SW480 (cell line): Measurements from ENCODE around the gene NUFIP1.
"Not testable (repeated sequence)": the region's sequence is repeated elsewhere in the genome, so short reads cannot be mapped to it uniquely, and the experiment has no call there.

Experiments used
- DNase-seq: peaks from one replicate; pipeline ENCODE4 v3.0.0-alpha.2; 2016; ENCODE audit warnings: low spot score

The NUFIP1 gene

GRCh38 chr13:44969551-44970484 is 19.5 kb downstream of the NUFIP1 start:
- DNase-seq = peak; percentile 57

- DNase-seq = no peak
Observed at GRCh38 chr13:44968434-44968815, 20.8 kb downstream of the NUFIP1 start.

GRCh38 chr13:44967704-44968433 is 21.4 kb downstream of the NUFIP1 start:
- DNase-seq = no peak

DNA sequence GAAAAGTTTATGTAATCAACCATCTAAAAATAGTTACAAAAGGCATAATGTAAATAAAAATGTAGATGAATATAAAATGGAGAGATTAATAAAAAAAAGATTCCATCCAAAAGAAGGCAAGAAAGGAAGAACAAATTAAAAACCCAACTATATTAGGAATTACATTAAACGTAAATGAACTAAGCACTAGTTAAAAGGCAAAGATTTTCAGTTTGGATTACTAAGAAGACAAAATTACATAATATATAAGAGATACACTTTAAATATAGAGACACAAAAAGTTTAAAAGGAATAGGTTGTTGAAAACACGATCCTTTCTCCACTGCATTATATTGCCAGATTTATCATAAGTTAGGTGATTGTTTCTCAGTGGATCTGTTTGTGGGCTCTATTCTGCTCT is 27.3 kb downstream of the NUFIP1 start:
- DNase-seq = no peak

GRCh38 chr13:44955406-44955805 is 33.9 kb downstream of the NUFIP1 start:
- no peak for DNase-seq

GRCh38 chr13:44954224-44954623 is 35.0 kb downstream of the NUFIP1 start:
- no peak for DNase-seq

- DNase-seq = no peak
Observed at GRCh38 chr13:44952671-44953070, 36.6 kb downstream of the NUFIP1 start.

- no peak for DNase-seq
Observed at GRCh38 chr13:44951184-44951583, 38.1 kb downstream of the NUFIP1 start.

DNA sequence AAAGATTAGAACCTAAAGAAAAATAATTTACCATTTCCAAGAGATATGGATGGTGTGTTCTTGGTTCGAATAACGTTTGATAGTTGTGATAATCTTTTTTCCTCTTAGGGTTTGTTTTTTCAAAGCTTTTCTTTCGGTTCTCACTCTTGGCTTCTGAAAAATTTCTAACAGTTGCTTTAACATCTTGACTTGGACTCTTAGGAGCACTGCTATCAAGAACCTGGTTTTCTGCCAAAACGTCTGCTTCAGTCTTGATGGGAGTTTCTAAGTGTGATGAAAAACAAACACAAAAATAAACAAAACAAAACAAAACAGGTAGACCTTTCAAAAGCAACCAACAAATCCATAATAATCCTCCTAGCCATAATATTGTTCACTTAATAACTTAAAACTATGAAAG is 45.9 kb downstream of the NUFIP1 start:
- DNase-seq = not testable (repeated sequence)

DNA sequence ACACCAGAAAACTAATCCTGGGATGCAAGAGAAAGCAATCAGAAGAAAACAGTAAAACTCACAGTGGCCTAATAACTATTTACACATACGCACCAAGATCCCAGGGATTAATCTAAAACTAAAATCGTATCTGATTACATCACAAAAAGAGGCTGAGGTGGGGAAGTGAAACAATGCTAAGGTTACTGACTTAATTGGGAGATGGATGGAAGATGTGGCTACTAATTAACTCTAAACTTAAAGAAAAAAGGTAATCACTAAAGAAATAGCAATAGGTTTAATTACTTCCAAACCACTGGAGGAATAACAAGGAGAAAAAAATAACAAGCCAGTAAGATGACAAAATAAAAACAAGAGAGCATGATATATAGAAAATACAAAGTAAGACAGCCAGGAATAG is 50.4 kb downstream of the NUFIP1 start:
- DNase-seq = no peak

DNA sequence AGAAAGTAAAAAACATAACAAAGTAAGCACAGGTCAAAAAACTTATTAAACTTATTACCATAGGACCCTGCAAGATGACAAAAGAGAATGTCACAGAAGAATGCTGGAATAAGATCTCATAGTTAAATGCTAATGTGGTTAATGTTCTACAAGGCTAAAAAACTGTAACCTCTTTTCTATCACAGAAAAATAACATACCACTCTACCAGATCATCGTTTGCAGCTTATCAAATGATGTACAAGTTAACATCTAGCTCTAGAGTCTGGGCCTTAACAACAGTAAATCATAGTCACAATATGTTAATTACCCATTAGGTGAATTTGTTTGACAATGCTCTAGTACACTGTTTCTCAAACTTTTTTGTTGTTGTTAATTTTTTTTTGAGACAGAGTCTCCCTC is 53.0 kb downstream of the NUFIP1 start:
- no peak for DNase-seq

DNA sequence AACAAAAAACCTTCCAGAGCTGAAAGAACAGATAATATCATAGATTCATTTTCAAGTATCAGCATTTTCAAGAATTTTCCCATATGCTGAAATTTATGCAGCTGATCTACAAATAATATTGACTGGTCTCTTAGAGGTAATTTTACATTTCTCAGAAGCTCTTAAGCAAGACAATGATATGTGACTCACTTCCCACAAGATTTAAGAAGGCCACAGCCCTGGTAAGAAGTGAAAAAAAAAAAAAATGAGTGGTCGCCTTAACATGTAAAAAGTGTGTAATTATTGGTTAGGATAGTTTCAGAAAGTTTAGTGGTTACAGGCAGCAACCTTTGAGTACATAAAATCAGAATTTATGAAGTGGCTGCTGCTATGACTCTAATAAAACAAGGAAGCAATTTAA is 54.5 kb downstream of the NUFIP1 start:
- no peak for DNase-seq

DNA sequence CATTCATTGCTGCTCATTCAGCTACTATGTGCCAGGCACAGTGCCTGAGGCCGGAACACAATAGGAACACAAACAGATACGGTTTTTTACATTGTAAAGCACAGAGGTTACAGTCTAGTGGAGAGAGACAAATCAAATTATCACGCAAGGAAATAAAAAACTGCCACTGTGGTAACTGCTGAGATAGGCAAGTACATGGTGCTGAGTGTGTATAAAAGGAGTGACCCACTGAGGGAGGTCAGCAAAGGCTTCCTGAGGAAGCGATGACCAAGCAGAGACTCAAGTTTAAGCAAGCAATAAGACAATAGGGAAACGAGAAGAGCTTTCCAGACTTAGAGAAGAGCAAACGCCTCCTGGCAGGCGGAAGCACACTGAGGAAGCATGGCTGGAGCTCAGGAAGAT is 56.4 kb downstream of the NUFIP1 start:
- DNase-seq = no peak

DNA sequence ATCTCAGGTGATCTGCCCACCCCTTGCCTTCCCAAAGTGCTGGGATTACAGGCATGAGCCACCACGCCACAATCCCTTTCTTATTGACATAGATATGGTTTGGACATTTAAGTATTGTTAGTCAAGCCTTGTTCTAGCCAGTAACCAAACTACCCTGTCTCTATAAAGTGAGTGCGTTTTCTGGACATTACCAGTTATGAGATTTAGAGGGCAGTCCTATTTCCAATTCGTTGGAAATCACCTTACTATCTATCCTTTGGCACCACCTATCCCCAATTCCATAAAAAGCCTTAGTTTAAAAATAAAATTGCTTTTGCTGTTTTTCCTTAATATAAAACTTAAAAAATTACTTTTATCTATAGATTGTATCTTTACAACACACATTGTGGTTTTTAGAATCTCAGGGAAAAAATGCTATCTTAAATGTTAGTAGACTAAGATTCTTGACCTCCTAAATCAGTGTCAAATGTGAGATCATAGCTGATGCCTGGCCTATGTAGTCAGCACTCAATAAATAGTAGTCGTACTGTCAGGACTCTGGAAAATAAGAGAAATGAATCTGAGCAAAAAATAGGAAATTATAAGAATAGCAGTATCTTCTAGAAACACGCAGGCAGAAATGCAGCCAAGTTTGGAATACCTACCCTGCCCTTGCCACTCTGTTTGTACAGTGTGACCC is 57.0 kb downstream of the NUFIP1 start:
- DNase-seq = no peak

- DNase-seq = peak; percentile 27
Observed at GRCh38 chr13:44930963-44931623, 58.2 kb downstream of the NUFIP1 start.

DNA sequence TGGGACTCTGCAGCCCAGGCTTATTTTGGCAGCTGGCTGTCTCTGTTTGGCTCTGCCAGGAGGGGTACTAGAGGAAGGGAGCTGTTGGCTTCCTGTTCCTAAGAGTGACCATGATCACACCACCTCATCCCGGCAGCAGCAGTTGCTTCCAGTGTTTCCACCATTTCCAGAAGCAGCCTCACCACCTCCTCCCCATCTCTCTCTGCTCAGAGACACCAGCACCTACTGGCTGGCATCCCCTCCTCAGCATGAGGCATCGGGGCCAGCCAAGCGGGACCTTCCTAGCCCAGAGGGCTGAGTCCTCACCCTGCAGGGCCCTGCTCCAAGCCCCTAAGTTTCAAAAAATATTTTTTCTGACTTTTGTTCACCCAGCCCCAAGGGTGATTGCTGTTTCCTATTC is 59.0 kb downstream of the NUFIP1 start:
- DNase-seq = no peak

GRCh38 chr13:44929692-44930091 is 59.6 kb downstream of the NUFIP1 start:
- DNase-seq = no peak

- DNase-seq = no peak
Observed at GRCh38 chr13:44927968-44928367, 61.3 kb downstream of the NUFIP1 start.

- peak; percentile 35 for DNase-seq
Observed at GRCh38 chr13:44921931-44922758, 67.1 kb downstream of the NUFIP1 start.

DNA sequence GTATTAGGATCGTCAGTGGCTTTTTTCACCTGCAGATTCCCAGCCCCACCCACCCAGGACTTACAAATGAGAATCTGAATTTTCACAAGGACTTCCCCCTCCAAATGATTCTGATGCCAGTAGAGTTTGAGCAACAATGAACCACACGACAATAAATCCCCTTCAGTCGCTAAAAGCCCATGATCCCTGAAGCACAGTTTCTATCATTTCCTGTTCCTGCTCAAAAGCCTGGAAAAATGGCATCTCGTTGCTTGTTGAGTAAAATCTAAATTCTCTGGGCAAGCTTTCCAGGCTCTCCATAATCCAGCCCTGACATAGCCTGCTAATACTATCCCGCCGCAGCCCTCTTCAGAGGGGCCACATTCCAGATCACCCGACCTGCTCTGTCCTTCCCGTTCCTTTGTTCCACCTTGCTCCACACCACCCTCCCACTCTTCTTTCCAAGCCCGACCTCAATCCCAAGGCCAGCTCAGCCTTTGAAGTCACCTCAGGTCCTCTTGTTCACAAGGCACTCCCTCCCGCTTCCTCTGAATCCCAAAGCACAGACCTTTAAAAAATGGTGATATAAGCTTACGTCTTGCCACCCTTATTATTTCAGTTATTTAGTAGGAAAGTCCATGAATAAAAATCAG is 67.9 kb downstream of the NUFIP1 start:
- DNase-seq = peak; percentile 34

GRCh38 chr13:44920013-44920412 is 69.3 kb downstream of the NUFIP1 start:
- DNase-seq = no peak
